Activated T-cell treated with anti-CD3 and anti-CD28 coated beads for 1 hour (primary cell): ENCODE data around the gene CACNA1C.

Source experiments
- DNase-seq: peaks from one replicate; pipeline ENCODE4 v3.0.0-alpha.2; 2020; ENCODE audit warnings: low read depth

The CACNA1C gene

DNA sequence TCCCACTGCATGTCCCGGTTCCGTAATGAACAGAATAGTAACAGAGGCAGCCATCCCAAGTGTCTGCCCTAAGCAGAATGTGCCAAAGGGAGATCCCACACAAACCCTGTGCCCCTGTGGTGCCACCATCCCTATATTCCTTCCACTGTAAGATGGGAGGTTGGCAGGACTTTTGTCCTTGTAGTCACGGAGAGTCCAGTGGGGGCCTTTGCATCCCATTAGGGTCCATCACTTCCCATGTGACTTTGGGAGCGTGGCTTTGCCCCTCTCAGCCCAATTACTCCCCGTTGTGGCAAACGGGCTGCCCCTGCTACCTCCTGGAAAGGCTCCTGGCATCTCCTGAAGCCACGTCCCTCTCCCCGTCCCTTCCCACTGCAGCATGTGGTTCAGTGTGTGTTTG lies 552.5 kb downstream of the CACNA1C start:
- no peak for DNase-seq

DNA sequence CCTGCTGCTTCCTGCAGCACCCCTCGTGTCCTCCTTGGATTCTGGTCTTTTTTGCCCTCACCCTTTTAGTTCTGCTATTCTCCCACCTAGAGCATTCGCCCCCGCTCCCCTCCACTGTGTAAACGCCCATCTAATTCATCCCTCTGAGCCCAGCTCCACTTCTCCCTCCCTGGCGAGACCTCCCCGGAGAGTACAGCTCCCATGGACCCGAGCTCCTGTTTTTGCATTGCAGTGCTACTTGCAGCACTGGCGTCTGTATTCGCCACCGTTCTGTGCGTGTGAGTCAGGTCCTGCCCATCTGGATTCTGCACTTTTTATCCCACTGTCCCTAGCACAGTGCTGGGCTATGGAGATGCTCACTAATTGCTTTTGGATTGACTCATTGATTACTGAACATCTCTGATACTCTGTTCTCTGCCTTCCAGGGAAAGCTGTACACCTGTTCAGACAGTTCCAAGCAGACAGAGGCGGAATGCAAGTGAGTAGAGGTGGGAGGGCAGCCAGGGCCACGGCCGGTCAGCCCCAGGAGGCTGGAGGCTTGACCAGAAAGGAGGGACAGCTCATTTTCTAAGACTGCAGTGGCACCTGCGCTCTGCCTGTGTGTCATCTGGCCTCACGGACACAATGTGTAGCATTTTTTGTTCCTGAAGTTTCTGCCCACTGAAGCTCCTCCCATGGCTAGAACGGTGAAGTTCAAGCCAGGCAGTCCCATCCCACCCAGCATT lies 553.6 kb downstream of the CACNA1C start:
- no peak for DNase-seq

DNA sequence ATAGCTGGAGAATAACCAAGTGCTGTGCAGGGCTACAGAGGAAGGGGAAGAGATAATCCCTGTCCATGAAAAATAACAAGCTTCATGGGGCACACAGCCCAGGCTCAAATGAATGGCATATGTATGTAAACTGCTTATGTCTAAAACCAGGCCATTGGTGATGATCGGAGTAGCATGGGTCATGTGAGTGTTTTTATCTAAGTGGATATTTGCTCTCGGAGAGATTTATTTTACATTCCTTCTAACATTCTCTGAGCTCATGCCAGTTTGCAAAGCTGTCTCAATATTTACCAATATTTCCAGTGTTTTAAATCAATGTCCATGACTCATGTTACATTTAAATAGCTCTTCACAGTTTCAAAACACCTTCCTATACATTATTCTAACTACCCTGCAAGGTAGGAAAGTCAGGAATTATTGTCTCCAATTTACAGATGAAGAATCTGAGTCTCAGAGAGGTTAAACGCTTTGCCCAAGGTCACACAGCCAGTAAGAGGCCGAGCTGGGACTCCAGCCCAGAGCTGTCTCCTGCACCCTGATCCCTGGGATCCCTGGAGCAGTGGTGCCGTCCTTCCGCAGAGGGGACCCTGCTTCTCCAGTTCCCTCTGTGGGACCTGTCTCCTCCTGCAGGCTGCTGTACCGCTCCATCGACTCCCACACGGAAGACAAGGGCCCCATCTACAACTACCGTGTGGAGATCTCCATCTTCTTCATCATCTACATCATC lies 555.3 kb downstream of the CACNA1C start:
- no peak for DNase-seq

DNA sequence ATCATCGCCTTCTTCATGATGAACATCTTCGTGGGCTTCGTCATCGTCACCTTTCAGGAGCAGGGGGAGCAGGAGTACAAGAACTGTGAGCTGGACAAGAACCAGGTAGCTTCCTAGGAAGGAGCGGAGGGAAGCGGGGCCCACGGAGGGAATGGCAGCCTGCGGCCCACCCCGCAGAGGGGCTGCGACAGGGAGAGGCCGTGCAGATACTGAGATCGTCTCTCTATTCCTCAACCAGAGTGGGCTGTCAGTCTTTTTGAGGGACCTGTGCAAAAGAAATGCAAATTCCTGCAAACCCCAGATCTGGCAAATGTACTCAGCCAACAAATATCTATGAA lies 555.8 kb downstream of the CACNA1C start:
- DNase-seq: no peak

DNA sequence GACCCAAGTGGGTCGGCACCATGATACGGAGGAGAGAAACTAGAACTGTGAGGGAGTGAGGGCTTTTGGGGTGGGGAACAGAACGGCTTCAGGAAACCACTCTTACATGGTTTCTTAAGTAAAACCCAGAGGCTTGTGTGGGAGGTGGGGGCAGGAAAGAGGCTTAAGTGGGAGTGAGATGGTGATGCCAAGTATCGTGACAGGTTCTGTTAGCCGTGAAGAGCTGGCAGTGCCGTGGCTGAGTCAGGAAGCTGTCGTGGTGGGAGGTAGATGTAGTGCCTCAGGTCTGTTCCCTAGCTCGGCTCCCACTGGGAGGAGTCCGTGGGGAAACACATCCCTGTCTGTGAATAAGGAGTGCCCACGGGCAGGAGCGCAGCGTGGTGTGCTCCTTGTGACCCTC lies 556.2 kb downstream of the CACNA1C start:
- DNase-seq: no peak

DNA sequence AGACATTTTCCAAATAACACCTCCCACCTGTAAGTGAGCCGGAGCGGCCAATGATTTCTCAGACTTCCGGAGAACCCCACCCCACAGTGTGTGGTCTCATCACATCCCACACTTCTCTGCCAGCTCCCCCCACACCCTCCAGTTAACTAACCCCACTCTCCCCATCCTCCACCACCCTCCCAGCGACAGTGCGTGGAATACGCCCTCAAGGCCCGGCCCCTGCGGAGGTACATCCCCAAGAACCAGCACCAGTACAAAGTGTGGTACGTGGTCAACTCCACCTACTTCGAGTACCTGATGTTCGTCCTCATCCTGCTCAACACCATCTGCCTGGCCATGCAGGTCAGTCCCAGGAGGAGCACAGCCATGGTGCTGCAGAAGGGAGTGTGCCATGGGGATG lies 557.6 kb downstream of the CACNA1C start:
- DNase-seq: no peak

DNA sequence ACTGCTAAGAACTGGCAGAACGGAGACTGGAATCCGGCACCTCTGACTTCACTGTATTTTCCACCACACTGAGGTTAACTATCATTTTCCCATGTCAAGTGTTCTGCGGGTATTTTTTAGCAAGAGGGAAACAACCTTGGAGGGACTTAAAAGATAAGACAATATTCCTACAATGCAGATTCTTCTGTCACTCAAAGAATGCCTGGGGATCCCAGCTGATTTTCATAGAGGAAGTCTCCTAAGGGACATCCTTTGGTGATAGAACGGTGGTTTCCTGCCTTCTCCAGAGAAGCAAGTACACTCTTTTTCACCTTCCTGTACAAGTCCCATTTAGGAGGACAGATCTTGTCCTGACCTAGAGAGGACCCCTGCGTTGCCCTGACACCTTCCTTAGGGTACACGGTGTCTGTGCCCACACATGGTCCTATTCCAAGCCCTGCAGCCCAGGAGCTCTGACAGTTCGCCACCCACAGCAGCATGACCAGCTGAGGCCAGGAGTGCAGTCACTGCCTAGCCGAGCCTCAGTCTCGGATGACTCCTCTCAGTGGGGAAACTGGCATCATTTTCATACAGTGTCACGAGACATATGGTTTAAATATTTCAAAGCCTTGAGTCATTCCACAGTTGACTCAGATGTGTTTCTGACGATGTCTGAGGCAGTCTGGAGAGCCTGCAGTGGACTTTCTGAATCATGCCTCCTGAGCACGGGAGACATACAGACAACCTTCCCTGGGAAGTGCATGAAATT lies 560.7 kb downstream of the CACNA1C start:
- DNase-seq: no peak

DNA sequence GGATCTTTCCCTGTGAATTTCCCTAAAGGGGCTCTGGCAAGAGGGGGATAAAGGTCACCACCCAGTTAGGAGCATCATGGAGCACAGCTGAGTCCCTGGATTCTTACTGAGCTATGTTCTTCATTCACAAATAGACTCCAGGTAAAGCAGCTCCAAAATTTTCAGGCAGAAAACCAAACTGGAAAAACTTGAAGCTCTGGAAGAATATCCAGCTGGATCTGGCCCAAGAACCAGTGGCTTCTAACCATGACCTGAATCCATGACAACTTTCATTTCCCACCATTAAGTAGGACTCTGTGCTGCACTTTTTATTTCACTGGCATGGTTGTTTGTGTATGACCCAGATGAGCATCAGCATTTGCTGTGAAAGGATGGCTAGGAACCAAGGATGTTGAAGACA lies 561.6 kb downstream of the CACNA1C start:
- DNase-seq: no peak

DNA sequence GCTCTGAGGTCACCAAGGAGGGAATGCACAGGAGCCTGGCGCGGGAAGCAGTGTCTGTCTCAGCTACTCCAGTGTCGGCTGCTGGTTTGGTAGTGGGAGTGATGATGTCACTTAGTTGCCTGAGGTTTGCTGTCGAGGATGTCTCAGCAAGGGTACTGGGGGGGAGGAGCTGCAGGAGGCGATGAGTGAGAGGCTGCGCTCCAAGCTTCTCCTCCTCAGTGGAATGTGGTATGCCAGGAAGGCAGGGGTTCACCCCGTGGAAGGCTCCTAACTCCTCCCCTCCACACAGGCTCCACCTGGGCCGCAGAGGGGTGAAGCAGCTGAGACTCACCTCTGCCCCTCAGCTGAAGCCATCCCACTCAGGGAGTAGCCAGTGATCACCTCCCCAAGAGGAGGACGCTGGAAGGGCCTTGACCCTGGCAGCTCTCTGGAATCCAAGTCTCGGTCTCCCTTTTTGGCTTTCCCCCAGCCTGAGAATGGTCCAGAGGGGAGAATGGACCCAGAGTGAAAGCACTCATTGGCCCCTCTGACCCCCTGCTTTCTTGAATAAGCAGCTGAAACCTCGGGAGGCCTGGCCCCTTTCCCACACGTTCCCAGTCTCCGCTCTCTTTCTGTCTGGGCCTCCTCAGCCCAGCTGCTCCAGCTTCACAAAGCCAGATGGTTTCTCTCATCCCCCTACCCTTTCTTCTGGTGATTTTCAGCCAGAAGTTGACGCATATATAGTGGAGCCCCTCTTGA lies 563.0 kb downstream of the CACNA1C start:
- DNase-seq: no peak

DNA sequence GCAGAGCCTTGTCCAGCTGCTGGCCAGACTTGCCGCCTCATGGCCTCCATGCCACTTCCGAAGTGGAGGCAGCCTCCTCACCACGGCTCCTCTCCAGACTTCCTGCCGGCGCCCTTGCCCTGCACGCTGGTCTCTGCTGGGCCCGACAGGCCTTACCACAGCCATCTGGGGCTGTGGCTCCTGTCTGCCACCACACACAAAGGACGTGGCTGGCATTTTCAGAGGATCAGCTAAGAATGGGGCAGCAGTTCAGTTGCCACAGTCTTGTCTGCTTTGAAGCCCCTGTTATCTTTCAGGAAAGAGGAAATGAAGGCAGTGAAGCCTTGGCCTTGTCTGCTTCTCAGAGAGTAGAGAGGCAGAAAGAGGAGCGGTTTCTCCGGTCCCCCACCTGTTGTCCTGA lies 564.0 kb downstream of the CACNA1C start:
- no peak for DNase-seq

DNA sequence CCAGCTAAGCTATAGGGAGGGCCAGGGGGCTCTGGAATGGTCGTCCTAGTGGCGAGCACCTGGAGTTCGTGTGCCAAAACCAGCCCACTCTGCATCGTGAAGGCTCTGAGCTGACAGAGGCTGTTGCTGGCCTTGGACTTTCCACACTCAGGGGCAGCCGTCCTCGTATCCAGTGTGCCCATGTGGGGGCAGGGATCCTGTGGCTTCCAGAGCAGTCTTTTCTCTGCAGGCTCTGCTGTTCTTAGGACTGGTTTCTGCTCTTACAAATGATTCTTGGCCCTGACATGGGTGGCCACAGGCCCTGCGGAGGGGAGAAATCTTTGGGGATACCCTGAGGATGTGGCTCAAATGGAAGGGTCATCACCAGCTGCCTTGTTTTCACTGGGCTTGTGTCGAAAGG lies 564.6 kb downstream of the CACNA1C start:
- DNase-seq: no peak

DNA sequence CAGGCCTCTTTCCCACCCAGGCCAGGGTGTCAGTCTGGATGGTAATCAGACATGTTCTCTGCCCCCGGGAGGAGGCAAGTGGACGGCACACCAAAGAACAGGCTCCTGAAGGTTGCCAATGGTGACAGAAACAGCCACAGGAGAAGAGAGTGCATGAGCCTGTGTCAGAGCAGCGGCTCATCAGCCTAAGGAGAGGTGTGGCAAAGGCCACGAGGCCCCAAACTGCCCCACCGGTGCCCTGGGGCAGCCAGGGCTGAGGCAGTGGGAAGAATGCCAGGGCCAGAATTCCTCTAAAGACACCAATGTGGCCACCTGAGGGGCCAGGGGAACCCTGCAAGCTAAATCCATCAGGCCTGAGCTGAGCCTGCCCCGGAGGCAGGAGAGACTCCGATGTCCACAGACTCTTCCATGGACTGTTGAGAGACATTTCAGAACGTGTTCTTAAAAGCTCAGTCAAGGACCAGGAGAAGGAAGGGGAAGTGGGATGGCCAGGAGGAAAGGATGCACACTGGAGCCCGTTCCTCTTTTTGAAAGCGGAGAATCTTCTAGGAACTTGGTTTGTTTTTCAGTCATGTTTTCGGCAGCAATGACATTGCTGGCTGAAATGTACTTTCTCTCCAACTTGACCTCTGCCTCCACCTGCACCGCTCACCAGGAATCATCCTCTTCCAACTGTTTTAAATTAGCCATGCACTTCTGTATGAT lies 565.7 kb downstream of the CACNA1C start:
- DNase-seq: no peak

DNA sequence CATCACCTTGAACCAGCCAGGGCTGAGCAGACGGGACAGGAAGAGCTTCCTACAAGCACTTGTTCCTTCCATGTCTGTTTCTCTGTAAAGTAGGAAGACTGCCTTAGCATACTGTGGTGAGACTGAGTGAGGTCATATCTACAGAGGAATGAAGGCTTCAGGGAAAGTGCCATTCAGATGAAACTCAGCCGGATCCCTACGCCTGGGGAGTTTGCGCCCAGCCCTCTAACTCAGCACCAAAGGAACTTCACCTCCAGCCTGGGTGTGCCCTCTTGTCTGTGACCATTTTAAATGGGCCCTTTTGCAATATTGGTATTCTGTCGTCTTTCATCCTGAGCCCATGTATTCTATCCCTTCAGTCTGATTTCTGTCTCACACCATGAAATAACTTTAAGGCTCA lies 566.3 kb downstream of the CACNA1C start:
- no peak for DNase-seq

DNA sequence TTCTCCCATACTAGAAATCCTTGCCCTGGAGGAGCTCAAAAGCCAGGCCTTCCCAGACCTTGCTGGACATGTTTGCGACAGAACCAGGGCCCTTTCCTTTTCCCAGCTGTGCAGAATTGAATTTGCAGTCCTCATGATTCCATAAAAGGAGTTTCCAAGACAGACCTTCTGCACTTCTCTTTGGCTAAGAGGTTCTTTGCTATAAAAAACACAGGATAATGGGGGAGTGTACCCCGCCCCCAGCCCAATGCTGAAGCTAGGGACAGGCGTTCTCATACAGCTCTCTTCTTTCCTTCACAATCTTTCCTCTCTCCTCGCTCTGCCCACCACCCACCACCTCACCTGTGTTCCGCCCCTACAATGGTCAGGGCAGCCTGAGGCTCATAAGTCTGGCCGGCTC lies 569.7 kb downstream of the CACNA1C start:
- no peak for DNase-seq

DNA sequence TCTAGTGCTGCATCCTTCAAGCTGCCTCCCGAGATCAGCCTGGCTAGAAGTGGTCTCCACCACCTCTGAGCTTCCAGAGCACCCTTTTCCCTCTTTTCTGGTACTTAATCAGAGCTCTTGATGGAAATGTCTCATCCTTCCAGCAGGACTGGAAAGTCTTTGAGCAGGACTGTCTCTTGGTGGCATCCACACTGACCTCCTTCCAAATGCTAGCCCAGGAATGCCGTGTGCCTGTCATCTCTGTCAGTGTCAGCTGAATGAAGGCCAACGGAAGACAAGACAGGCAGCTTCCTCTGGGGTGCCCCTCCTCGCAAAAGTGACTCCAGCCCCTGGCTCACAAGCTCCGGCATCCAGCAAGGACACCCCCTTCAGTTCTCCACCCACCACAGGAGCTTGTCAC lies 570.7 kb downstream of the CACNA1C start:
- DNase-seq: no peak

DNA sequence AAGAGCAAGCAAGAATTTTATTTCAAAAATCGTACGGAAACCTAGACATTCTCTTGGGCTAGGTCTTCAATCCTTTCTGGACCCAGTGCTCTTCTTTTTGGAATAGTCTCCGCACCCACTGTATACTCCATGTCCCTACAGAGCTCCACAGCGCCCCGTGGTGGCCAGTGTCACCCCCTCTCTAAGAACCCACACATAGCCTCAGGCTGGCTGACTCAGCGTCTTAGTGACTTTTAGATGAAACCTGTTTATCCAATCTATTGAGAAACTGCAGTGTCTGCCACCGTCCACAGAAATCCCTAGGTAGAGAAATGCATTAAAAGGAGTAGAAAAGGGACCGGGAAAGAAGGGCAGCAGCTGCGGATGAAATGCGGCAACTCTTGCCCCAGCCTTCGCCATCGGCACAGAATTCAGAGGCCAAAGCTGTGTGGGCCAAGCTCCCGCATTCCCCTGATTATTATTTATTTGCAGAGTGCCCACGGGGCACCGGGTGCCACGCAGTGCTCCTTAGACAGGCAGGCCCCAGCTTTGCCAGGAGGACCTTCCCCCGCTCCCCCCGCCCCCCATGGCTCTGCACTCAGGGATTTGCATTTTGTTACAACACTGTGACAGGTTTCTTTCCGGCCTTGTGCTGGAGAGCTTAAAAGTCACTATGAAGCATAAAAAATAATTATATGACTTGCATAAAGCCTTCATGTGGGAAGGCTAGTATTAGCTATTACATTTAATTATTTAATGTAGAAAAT lies 571.9 kb downstream of the CACNA1C start:
- DNase-seq: no peak

DNA sequence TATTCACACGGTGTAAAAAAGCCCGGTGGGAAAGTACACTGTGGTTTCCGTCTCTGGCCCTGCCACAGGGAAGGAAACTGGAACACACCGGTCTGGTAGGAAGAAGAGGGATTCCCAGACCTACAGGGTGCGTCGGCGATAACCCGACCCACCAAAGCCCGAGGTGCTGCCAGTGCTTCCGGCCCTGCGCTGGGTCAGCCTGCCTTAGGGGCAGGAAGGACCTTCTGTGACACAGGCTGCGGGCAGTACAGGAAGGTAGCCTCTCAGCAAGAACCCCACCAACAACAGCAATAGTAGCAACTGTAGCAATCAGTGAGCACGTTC lies 572.5 kb downstream of the CACNA1C start:
- no peak for DNase-seq

DNA sequence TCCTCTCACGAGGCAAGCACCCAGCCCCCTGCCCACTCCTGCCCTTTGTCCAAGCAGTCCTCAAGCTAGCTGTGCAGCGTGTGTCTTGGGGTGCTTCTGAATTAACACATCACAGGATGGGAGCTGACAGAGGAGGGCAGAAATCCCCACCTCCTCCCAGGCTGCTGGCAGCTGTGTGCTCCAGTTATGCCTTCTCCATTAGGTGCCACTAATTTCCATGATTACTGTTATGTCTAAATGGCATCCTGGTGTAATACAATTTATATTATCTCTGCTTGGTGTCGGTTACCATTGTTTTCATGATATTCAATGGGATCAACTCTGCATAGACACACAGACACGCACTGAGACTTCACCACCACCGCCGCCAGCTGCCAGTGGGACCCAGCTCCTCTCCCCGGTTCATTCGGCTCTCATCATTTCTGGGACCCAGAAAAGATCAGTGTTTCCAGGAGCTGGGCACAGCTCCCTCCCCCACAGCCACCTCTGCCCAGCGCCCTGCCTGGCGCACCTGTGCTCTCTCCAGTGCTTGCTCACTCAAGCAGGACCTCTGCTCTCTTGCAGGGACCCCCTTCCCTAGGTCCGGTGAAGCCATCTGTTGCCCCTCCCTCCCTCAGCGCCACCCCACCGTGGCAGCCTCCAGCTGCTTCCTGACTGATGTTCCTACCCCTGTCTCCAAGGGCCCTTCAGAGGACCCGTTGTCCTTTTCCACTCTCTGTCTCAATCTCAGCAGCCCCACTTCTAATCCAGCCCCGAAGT lies 574.5 kb downstream of the CACNA1C start:
- no peak for DNase-seq

DNA sequence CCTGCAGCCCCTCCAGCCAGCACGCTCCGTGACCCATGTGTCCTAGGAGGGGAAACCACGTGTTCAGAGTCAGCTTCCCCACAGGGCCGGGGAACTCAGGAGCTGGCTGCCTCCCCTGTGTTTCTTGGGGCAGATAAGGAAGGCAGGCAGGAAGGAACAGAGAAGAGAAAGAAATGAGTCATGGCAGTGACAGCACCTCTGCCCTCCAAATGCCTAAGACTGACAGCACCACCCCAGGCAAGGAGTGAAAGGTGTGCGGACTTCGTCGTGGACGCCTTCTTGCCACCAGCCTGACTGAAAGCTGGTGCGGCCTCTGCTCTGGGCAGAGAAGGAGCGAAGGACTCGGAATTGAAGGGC lies 575.0 kb downstream of the CACNA1C start:
- DNase-seq: no peak

DNA sequence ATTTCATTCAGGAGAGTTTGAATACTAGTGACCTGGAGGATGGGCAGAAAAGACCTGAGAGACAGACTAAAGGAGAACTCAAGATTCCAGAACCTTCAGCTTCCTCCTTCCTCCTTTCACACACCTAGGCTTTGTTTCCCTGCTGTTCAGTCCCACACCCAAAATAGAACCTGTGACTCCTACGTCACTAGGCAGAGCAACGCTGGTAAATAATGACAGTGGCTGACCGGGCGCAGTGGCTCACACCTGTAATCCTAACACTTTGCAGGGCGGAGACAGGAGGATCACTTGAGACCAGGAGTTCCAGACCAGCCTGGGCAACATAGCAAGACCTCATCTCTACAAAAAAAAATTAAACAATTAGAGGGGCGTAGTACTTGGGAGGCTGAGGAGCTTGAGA lies 575.6 kb downstream of the CACNA1C start:
- DNase-seq: no peak

DNA sequence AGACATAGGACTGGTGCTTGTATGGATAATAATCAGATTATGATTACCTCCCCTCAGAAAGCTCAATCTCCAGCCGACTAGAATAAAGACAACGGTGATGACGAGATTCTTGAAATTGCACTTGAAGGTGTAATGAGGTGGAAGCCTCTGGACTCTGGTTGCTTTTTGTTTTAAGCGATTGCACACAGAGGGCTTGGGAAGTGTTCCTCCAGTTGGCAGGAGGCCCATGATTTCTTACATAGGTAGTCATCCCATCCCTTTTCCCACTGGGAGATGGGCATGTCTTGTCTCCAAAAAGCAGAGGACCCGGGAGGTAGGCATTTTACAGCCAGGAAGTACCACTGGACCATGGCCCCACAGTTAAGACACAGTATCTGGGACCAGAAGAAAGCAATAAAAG lies 576.3 kb downstream of the CACNA1C start:
- no peak for DNase-seq
